NT2/D1 (cell line): Measurements from ENCODE around the gene SH3BP4.

Experiments used
- SUZ12 ChIP-seq: IDR thresholded peaks from 2 replicates; pipeline ENCODE4 v1.6.1; 2011; ENCODE audit not compliant: insufficient read length, insufficient read depth; ENCODE audit errors: extremely low read depth
- ZNF274 ChIP-seq: IDR thresholded peaks from 2 replicates; pipeline ENCODE4 v1.6.1; 2011; ENCODE audit warnings: mild to moderate bottlenecking, low read depth, low read length

DNA sequence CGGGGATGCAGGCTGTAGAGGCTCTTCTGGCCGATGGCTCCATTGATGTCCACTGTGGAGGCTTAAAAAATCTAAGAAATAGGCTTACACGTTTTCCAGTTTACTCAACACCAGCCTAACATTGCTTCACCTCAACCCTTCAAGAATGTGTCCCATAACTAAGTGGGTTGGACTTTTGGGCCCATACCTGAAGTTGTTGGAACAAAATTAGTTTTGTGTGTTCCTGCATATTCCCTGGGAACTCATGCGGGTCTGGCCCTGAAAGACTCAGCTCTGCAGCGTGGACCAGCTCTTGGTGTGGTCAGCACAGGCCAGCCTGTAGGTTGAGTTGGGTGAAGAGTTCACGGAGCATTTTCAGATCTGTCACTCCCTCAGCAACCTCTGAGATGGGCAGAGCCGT lies 38.5 kb downstream of the SH3BP4 start:
- TF ChIP-seq ZNF274 (no peak), SUZ12 (no peak)
